Body of pancreas (tissue), 4 donors: ENCODE data around the gene RASSF10.

ENCODE experiments used
- CTCF ChIP-seq, 7 experiments: fragments of 450-650 bp in 4 of 7; fragments of 200-600 bp in 3 of 7; sonication (generic) in 3 of 7; IDR thresholded peaks; one replicate each; pipeline ENCODE4 v1.5.1; 2016 to 2019; ENCODE audit warnings: antibody characterized with exemption in 7 of 7
- POLR2A ChIP-seq, 3 donors: fragments of 450-650 bp; IDR thresholded peaks; one replicate each; pipeline ENCODE4 v1.6.1; 2016; ENCODE audit warnings: antibody characterized with exemption in 3 of 3, mild to moderate bottlenecking in 2 of 3

GRCh38 chr11:13000116-13000515 lies 9.0 kb upstream of the RASSF10 start:
- TF ChIP-seq CTCF (IDR thresholded peaks at IDR 0.05) (no peak), POLR2A (IDR thresholded peaks at IDR 0.05) (no peak)
